ENCODE results near the gene CCDC88C. TPM values are rescaled to one million over a fixed set of nuclear protein-coding genes. Genes with fewer than 3 reads are reported as not detected.

CCDC88C gene
- polyA plus RNA-seq, 2 of the 4 experiments (the other 2 are of a cell fraction) = 2.9 to 3.7 TPM

GRCh38 chr14:91282954-91283645 is 134.5 kb downstream of the CCDC88C start:
- FAIRE-seq (no peak), DNase-seq (ENCODE audit: low read depth in 1 of 2, low spot score in 1 of 2) (no peak), ATAC-seq (no peak)
- H3K27ac ChIP-seq = no peak overlapping the region
- no peak for TF ChIP-seq CTCF (IDR thresholded peaks at IDR 0.05)
- H3K4me3 ChIP-seq = no peak overlapping the region
- H3K9me3 ChIP-seq = no peaks in the 10 kb centered on the region
- CTCF ChIA-PET = interaction anchor here (9.8 kb wide), 1 partner anchor 108 kb away, joined by 169 read pairs; no protein-coding TSS in a partner anchor
- 92% methylated on average over 13 of the region's 14 CpGs for WGBS (ENCODE audit: missing lambda C conversion rate)
- POLR2A ChIA-PET = no interaction called here
- no peaks in the 10 kb centered on the region for H3K4me1 ChIP-seq
- H3K4me2 ChIP-seq = no peak overlapping the region

GRCh38 chr14:91281346-91281745 is 136.3 kb downstream of the CCDC88C start:
- WGBS (ENCODE audit: missing lambda C conversion rate) = 85% methylated on average over 9 of the region's 9 CpGs
- no peaks in the 10 kb centered on the region for H3K4me1 ChIP-seq
- H3K9me3 ChIP-seq = no peaks in the 10 kb centered on the region
- TF ChIP-seq HEYL (CRISPR knock-in tag; IDR thresholded peaks at IDR 0.05) (no peak), RCOR1 (IDR thresholded peaks at IDR 0.05; ENCODE audit: low read depth, low read length) (no peak), TP53 (CRISPR knock-in tag; IDR thresholded peaks at IDR 0.05) (no peak), PHF8 (IDR thresholded peaks at IDR 0.05; ENCODE audit: borderline replicate concordance, low read depth) (no peak), RFX5 (IDR thresholded peaks at IDR 0.05) (no peak), CTCF (IDR thresholded peaks at IDR 0.05) (no peak), NR3C1 (IDR thresholded peaks at IDR 0.05) (no peak), HDAC2 (IDR thresholded peaks at IDR 0.05) (no peak)
- no peak overlapping the region for H3K27ac ChIP-seq
- no peak for FAIRE-seq
- POLR2A ChIA-PET = no interaction called here
- no peak overlapping the region for H3K4me3 ChIP-seq
- no peak for ATAC-seq
- no peak for DNase-seq (ENCODE audit: low read depth in 1 of 2, low spot score in 1 of 2)
- CTCF ChIA-PET = interaction anchor here (0.5 to 2.2 kb wide), 3 partner anchors 102 to 539 kb away, joined by 4 to 13 read pairs (median 4); no protein-coding TSS in a partner anchor
- H3K4me2 ChIP-seq = no peak overlapping the region

GRCh38 chr14:91280129-91280528 is 137.5 kb downstream of the CCDC88C start:
- ATAC-seq (no peak), DNase-seq (ENCODE audit: low read depth in 1 of 2, low spot score in 1 of 2) (no peak), FAIRE-seq (no peak)
- no peak overlapping the region for H3K4me2 ChIP-seq
- no peaks in the 10 kb centered on the region for H3K9me3 ChIP-seq
- ChIA-PET CTCF (interaction anchor here (0.5 to 2.2 kb wide), 4 partner anchors 8 to 490 kb away, joined by 3 to 13 read pairs (median 4); no protein-coding TSS in a partner anchor), POLR2A (no interaction called here)
- TF ChIP-seq HOXA7 (CRISPR knock-in tag; IDR thresholded peaks at IDR 0.05) (no peak), POLR2A (IDR thresholded peaks at IDR 0.05; ENCODE audit: low read length) (no peak), SMC3 (IDR thresholded peaks at IDR 0.05) (no peak), E2F6 (IDR thresholded peaks at IDR 0.05; ENCODE audit: borderline replicate concordance, low read depth) (no peak), MAX (IDR thresholded peaks at IDR 0.05) (no peak), CBX8 (IDR thresholded peaks at IDR 0.05) (no peak), ZC3H11A (IDR thresholded peaks at IDR 0.05) (no peak), USF2 (IDR thresholded peaks at IDR 0.05) (no peak), ZFP36 (IDR thresholded peaks at IDR 0.05; ENCODE audit: borderline replicate concordance, partially characterized antibody) (no peak), RARB (CRISPR knock-in tag; IDR thresholded peaks at IDR 0.05) (no peak), CTCF (IDR thresholded peaks at IDR 0.05) (no peak)
- 80% methylated on average over 4 of the region's 5 CpGs for WGBS (ENCODE audit: missing lambda C conversion rate)
- no peak overlapping the region for H3K4me3 ChIP-seq
- H3K27ac ChIP-seq = no peak overlapping the region
- no peaks in the 10 kb centered on the region for H3K4me1 ChIP-seq

Measured in A549 (cell line).